GM20000 (cell line): Measurements from ENCODE around the gene NBEAL2.

ENCODE experiments used
- DNase-seq: peaks from one replicate; pipeline ENCODE4 v3.0.0; 2012; ENCODE audit warnings: low spot score
- CTCF ChIP-seq: IDR thresholded peaks from 2 replicates; pipeline ENCODE4 v1.5.1; 2012; ENCODE audit warnings: mild to moderate bottlenecking, control low read depth; ENCODE audit errors: extremely low read depth, missing control alignments

Gene NBEAL2

GRCh38 chr3:46977811-46978195, 1.7 kb upstream of the NBEAL2 start:
- DNase-seq, result no peak
- no peak for TF ChIP-seq CTCF

DNA sequence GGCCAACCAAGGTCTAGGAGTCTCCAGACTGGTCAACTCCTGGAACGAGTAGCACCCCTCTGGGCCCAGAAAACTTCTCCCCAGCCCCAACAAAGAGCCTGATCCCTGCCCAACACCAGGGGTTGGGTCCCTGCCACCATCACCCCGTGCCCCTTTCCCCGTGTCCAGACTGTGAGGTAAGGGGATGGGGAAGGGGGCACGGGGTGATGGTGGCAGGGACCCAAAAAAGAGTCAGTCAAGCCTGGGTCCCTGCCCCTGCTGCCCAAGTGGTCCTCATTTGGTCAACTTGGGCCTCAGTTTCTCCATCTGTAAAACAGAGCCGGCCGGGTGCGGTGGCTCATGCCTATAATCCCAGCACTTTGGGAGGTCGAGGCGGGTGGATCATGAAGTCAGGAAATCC, 1.1 kb upstream of the NBEAL2 start:
- no peak for DNase-seq
- TF ChIP-seq CTCF, result no peak

- TF ChIP-seq CTCF, result no peak
- DNase-seq, result no peak
Measured at GRCh38 chr3:46979958-46980497, 562 bp downstream of the NBEAL2 start.

- TF ChIP-seq CTCF, result no peak
Measured at GRCh38 chr3:46981932-46982471, 2.5 kb downstream of the NBEAL2 start.

GRCh38 chr3:46982546-46982945, 3.1 kb downstream of the NBEAL2 start:
- TF ChIP-seq CTCF, result no peak
- no peak for DNase-seq

More at GRCh38 chr3:46981932-46982471, 2.5 kb downstream of the NBEAL2 start:
- DNase-seq, result no peak

DNA sequence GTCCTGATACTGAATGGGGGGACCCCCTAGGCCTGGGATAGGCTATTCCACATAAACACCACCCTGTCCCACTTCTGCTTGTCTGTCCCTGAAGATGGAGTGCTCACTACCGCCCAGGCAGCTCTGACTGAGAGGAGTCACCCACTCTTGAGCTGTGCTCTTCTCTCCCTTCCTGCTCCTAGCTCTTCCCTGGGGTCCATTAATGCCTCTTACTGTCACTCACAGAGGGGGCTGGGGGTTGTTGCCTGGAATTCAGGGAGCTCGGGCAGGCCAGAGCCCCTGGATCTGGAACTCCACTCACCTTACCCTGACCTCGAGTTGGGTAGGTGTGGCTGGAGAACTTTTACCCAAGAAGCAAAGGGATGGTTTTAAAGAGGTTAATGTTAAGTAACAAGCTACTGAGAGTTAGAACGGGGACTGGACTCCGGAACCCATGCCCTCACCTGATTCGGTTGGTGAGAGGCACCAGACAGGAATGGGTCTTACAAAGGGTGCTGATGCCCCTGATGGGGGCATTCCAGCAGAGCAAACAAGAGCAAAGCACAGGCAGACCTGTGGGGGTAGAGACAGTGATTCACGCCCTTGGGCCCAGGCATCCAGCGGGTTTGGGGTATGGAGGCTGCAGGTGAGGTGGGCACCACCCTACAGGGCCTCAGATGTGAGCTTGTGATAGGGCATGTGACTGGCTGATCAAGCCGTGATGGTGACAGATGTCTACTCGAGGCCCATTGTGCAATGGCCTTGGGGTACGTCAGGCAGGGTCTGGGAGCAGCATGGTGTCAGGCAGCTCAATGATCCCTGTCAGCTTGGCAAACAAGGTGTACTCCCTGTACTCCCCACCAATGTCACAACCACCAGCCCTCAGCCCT, 5.4 kb downstream of the NBEAL2 start:
- TF ChIP-seq CTCF, result no peak
- DNase-seq, result no peak

GRCh38 chr3:46985588-46985987, 6.1 kb downstream of the NBEAL2 start:
- no peak for DNase-seq
- no peak for TF ChIP-seq CTCF
